Osteocyte (in vitro differentiated cells): ENCODE data around the gene HK3. TPM values are rescaled to one million over a fixed set of nuclear protein-coding genes. Genes with fewer than 3 reads are reported as not detected.

Source experiments
- DNase-seq: peaks from one replicate; pipeline ENCODE4 v3.0.0; 2021; ENCODE audit warnings: mixed read lengths; ENCODE audit not compliant: unreplicated experiment; ENCODE audit errors: extremely low spot score
- H3K27ac Mint-ChIP-seq: one replicate; pipeline ENCODE4 v1.8.0; 2021; ENCODE audit warnings: mild to moderate bottlenecking, mixed read lengths; ENCODE audit not compliant: unreplicated experiment
- H3K27me3 Mint-ChIP-seq: one replicate; pipeline ENCODE4 v1.8.0; 2021; ENCODE audit warnings: mixed read lengths; ENCODE audit not compliant: unreplicated experiment
- H3K36me3 Mint-ChIP-seq: one replicate; pipeline ENCODE4 v1.8.0; 2021; ENCODE audit warnings: mixed read lengths; ENCODE audit not compliant: unreplicated experiment
- H3K4me1 Mint-ChIP-seq: one replicate; pipeline ENCODE4 v1.8.0; 2021; ENCODE audit warnings: mixed read lengths; ENCODE audit not compliant: unreplicated experiment
- H3K4me3 Mint-ChIP-seq: one replicate; pipeline ENCODE4 v1.8.0; 2021; ENCODE audit warnings: mild to moderate bottlenecking, moderate library complexity, mixed read lengths; ENCODE audit not compliant: unreplicated experiment
- H3K9me3 Mint-ChIP-seq: one replicate; pipeline ENCODE4 v1.8.0; 2021; ENCODE audit warnings: mixed read lengths; ENCODE audit not compliant: unreplicated experiment
- total RNA-seq: library from RNA; stranded (reverse); gene quantifications from 2 replicates; pipeline ENCODE4 v1.2.1, GENCODE V29; 2021
- TF ChIP-seq, protein P1 (sequence below): fragments of 200-600 bp; sonication (generic); IDR thresholded peaks from 2 replicates; pipeline ENCODE4 v1.5.0; 2021; ENCODE audit warnings: antibody characterized with exemption, mild to moderate bottlenecking, moderate library complexity

The HK3 gene
- total RNA-seq, 1 donor from 2014 or later: not detected

DNA sequence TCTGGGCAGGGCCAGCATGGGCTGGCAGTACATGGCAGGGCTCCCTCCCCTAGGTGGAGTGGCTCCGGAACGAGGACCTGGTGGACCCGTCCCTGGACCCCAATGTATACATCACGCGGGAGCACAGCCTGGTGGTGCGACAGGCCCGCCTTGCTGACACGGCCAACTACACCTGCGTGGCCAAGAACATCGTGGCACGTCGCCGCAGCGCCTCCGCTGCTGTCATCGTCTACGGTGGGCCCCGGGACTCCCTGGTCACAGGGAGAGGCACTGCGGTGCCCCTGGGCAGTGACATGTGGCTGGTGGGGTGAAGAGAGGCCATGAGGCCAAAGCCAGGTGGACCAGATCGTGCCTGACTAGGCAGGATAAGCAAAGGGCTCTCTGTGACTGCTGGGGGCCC, 30.4 kb downstream of the HK3 start:
- TF ChIP-seq, protein P1, sequence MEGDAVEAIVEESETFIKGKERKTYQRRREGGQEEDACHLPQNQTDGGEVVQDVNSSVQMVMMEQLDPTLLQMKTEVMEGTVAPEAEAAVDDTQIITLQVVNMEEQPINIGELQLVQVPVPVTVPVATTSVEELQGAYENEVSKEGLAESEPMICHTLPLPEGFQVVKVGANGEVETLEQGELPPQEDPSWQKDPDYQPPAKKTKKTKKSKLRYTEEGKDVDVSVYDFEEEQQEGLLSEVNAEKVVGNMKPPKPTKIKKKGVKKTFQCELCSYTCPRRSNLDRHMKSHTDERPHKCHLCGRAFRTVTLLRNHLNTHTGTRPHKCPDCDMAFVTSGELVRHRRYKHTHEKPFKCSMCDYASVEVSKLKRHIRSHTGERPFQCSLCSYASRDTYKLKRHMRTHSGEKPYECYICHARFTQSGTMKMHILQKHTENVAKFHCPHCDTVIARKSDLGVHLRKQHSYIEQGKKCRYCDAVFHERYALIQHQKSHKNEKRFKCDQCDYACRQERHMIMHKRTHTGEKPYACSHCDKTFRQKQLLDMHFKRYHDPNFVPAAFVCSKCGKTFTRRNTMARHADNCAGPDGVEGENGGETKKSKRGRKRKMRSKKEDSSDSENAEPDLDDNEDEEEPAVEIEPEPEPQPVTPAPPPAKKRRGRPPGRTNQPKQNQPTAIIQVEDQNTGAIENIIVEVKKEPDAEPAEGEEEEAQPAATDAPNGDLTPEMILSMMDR: no peak
- H3K36me3 Mint-ChIP-seq: no peaks in the 10 kb centered on the region
- H3K4me1 Mint-ChIP-seq: no peaks in the 10 kb centered on the region
- H3K4me3 Mint-ChIP-seq: no peak overlapping the region
- no peak for DNase-seq
- H3K27ac Mint-ChIP-seq: no peak overlapping the region
- no peaks in the 10 kb centered on the region for H3K9me3 Mint-ChIP-seq
- H3K27me3 Mint-ChIP-seq: peaks cover 39% of the 10 kb centered on the region

DNA sequence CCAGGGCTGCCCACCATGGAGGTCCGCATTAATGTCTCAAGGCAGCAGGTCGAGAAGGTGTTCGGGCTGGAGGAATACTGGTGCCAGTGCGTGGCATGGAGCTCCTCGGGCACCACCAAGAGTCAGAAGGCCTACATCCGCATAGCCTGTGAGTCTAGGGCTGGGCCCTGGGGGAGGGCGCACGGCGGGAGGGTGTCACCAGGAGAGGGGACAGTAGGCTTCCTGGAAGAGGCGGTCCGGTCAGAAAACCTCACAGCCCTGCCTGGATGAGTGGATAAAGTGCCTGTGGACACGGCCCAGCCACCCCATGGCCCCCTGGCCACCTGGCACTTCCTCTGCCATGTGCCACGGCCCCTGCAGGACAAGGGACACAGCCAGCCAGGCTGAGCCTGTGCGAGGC, 31.0 kb downstream of the HK3 start:
- H3K27ac Mint-ChIP-seq: no peak overlapping the region
- H3K4me3 Mint-ChIP-seq: no peak overlapping the region
- H3K36me3 Mint-ChIP-seq: no peaks in the 10 kb centered on the region
- no peaks in the 10 kb centered on the region for H3K4me1 Mint-ChIP-seq
- TF ChIP-seq, protein P1: no peak
- no peak for DNase-seq
- H3K9me3 Mint-ChIP-seq: no peaks in the 10 kb centered on the region
- H3K27me3 Mint-ChIP-seq: peaks cover 39% of the 10 kb centered on the region

DNA sequence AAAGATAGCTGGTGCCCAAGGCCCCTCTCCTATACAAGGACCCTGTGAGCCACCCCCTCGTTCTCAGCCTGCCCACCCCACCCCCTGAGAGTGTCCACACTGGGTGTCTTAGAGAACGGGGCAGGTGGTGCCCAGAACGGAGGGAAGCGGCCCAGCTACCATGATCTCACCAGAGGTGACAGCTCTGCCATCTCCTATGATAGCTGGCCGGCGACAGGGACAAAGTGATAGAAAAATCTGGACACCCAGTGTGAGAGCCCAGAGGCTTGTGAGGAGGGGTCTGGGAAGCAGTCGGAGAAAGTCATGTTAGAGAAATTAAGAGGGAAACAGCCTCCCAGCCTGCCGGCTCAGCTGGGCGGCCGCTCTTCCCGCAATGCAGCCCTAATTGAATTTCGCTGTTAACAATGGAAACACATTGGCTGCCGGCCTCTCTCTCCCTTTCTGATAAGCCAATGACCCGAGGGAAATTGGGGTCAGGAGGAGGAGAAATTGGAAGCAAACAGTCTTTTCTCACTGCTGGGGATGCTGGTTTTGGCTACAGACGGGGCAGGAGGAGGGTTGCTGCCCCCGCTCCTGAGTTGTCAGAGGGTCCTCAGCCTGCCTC, 32.3 kb downstream of the HK3 start:
- no peak for DNase-seq
- H3K4me1 Mint-ChIP-seq: no peaks in the 10 kb centered on the region
- no peaks in the 10 kb centered on the region for H3K36me3 Mint-ChIP-seq
- H3K27ac Mint-ChIP-seq: no peak overlapping the region
- H3K27me3 Mint-ChIP-seq: peaks cover 42% of the 10 kb centered on the region
- H3K9me3 Mint-ChIP-seq: no peaks in the 10 kb centered on the region
- H3K4me3 Mint-ChIP-seq: no peak overlapping the region
- TF ChIP-seq, protein P1: no peak

DNA sequence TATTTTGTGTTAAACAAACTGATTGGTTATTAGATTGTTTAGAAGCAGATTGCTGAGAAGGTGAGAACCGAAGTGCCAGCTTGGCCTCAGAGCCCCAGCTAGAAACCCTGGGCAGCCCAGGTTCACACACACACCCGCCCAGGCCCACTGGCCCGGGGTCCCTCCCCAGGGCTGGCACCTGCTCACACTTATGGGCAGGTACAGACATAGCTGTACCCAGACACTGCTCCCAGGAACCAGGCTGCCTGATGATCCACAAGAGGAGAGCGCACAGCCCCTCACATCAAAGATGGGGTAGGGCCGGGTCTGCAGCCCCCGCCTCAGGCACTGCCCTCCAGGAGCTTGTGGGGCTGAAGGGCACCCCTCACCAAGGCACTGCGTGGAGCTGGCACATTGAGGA, 33.2 kb downstream of the HK3 start:
- no peak for DNase-seq
- no peaks in the 10 kb centered on the region for H3K9me3 Mint-ChIP-seq
- H3K4me3 Mint-ChIP-seq: no peak overlapping the region
- H3K27me3 Mint-ChIP-seq: peaks cover 42% of the 10 kb centered on the region
- TF ChIP-seq, protein P1: no peak
- H3K36me3 Mint-ChIP-seq: no peaks in the 10 kb centered on the region
- H3K27ac Mint-ChIP-seq: no peak overlapping the region
- H3K4me1 Mint-ChIP-seq: no peaks in the 10 kb centered on the region

DNA sequence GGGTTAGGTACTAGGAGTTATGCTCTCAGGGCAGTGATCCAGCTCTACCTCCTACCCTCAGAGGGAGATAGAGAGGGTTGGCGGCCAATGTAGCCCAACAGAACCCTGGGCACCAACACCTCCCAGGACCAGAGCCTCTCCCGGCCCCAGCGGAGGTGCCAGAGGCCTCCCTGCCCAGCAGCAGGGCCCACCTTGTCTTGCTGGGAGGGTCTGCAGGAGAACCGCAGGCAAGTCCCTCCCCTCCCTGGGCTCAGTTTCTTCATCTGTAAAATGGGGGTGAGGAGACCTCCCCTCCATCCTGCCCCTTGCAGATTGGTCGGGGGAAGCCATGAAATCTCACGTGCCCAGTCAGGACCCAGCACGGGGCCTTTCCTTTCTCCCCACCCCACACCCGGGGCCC, 34.4 kb downstream of the HK3 start:
- TF ChIP-seq, protein P1: no peak
- no peaks in the 10 kb centered on the region for H3K4me1 Mint-ChIP-seq
- H3K9me3 Mint-ChIP-seq: no peaks in the 10 kb centered on the region
- no peak overlapping the region for H3K27ac Mint-ChIP-seq
- H3K36me3 Mint-ChIP-seq: no peaks in the 10 kb centered on the region
- no peak for DNase-seq
- peaks cover 42% of the 10 kb centered on the region for H3K27me3 Mint-ChIP-seq
- H3K4me3 Mint-ChIP-seq: no peak overlapping the region
